Lower lobe of right lung (tissue), 2 donors: ENCODE measurements around the gene NUP50. TPM values are rescaled to one million over a fixed set of nuclear protein-coding genes. Genes with fewer than 3 reads are reported as not detected.
A peak's percentile ranks its signal among the peaks of the same experiment; 100 is the strongest.

ENCODE experiments used
- ATAC-seq, 2 donors: fragments of 200-7000 bp; cut with Tn5 transposase; one replicate each; pipeline ENCODE4 v1.9.1; 2020 to 2022; ENCODE audit warnings: mild to moderate bottlenecking in 2 of 2, moderate library complexity in 2 of 2
- DNase-seq: peaks from one replicate; pipeline ENCODE4 v3.0.0-alpha.2; 2020
- H3K27ac ChIP-seq: fragments of 200-600 bp; one replicate; pipeline ENCODE4 v1.8.0; 2022
- H3K27me3 ChIP-seq: fragments of 200-600 bp; one replicate; pipeline ENCODE4 v1.8.0; 2022; ENCODE audit warnings: low read depth
- H3K36me3 ChIP-seq: fragments of 200-600 bp; one replicate; pipeline ENCODE4 v1.8.0; 2022; ENCODE audit warnings: mild to moderate bottlenecking
- H3K4me1 ChIP-seq: fragments of 200-600 bp; one replicate; pipeline ENCODE4 v1.8.0; 2022
- H3K4me3 ChIP-seq: fragments of 200-600 bp; one replicate; pipeline ENCODE4 v1.8.0; 2022; ENCODE audit warnings: mild to moderate bottlenecking
- H3K9me3 ChIP-seq: fragments of 200-600 bp; one replicate; pipeline ENCODE4 v1.8.0; 2022
- intact Hi-C: fragments of 100-400 bp; cut with DNase I; formaldehyde crosslinking; loops from one replicate; pipeline ENCODE4 v1.11.0; 2022
- total RNA-seq: library from RNA; stranded (reverse); fragmentation: NEBNext Ultra II Directional; extraction: Animal tissue kit (Norgen Biotek cat#: 25700); gene quantifications from one replicate; pipeline ENCODE4 v1.2.1, GENCODE V29; 2021
- TF ChIP-seq, protein P1 (sequence below): fragments of 200-600 bp; IDR thresholded peaks from one replicate; pipeline ENCODE4 v1.8.0; 2022; ENCODE audit warnings: antibody characterized with exemption, mild to moderate bottlenecking
- donor health status: DM: no; HTN: yes; CAD: no; lungs with severe emphysema.

NUP50 gene
- total RNA-seq, 1 donor from 2014 or later = 49.5 TPM

DNA sequence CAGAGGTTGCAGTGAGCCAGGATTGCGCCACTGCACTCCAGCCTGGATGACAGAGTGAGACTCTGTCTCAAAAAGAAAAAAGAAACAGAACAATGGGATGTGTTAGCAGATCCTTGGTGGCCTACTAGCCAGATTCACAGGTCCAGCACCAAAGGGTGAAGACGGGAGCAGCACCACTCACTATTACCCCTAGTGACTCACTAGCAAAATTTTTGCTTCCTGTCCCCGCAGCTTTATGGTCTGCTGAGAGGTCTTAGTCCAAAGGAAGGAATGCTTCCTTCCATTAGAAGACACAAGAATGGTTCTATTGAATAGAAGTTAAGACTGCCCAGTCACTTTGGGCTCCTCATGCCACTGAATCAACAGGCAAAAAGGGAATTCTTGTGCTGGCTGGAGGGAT, 35.9 kb upstream of the NUP50 start:
- TF ChIP-seq, protein P1, sequence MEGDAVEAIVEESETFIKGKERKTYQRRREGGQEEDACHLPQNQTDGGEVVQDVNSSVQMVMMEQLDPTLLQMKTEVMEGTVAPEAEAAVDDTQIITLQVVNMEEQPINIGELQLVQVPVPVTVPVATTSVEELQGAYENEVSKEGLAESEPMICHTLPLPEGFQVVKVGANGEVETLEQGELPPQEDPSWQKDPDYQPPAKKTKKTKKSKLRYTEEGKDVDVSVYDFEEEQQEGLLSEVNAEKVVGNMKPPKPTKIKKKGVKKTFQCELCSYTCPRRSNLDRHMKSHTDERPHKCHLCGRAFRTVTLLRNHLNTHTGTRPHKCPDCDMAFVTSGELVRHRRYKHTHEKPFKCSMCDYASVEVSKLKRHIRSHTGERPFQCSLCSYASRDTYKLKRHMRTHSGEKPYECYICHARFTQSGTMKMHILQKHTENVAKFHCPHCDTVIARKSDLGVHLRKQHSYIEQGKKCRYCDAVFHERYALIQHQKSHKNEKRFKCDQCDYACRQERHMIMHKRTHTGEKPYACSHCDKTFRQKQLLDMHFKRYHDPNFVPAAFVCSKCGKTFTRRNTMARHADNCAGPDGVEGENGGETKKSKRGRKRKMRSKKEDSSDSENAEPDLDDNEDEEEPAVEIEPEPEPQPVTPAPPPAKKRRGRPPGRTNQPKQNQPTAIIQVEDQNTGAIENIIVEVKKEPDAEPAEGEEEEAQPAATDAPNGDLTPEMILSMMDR = no peak
- peaks cover 12% of the 10 kb centered on the region for H3K27me3 ChIP-seq
- H3K36me3 ChIP-seq = peaks cover 3% of the 10 kb centered on the region
- no peaks in the 10 kb centered on the region for H3K9me3 ChIP-seq
- intact Hi-C loops = no loop called here
- no peak overlapping the region for H3K4me3 ChIP-seq
- no peaks in the 10 kb centered on the region for H3K4me1 ChIP-seq
- H3K27ac ChIP-seq = no peak overlapping the region
- ATAC-seq = no peak
- DNase-seq = no peak

DNA sequence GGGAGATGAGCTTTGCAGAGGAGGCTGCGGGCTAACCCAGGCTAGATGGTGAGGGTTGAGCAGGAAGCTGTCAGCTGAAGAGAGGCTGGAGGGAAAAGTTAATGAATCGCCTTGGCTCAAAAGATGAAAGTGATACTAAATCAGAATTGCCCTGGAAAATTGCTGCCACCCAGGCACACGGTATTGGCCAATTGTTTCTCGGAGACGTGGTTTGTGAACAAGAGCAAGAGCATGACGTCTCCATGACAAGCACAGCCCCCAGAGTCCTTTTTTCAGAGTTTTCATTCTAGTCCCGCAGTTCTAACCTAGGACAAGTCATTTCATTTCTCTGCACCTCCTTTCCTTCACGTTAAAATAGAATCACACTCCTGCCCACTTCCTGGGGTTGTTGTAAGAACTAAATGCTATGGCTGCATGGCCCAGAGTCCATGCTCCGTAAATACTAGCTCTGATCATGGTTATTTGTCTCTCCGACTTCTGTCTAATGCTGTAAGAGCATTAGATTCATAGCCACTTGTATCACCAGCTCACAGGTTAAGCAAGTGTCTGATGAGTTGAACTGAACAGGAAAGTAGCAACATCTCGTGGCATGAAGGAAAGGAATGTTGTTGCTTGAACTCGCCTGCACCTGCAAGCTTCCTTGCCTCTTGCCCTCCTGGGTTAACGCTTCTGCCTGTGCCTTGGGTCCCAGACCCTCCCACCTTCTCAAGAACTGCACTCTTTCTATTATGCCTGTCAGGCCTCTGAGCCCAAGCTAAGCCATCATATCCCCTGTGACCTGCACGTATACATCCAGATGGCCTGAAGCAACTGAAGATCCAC, 33.8 kb upstream of the NUP50 start:
- Histone ChIP-seq H3K9me3 (peaks cover 7% of the 10 kb centered on the region), H3K4me1 (no peaks in the 10 kb centered on the region), H3K27me3 (peaks cover 6% of the 10 kb centered on the region), H3K4me3 (no peak overlapping the region), H3K27ac (no peak overlapping the region), H3K36me3 (peaks cover 12% of the 10 kb centered on the region)
- ATAC-seq (peak in 1 of 2 donors; percentile 13), DNase-seq (no peak)
- intact Hi-C loops = no loop called here
- TF ChIP-seq, protein P1 = no peak

DNA sequence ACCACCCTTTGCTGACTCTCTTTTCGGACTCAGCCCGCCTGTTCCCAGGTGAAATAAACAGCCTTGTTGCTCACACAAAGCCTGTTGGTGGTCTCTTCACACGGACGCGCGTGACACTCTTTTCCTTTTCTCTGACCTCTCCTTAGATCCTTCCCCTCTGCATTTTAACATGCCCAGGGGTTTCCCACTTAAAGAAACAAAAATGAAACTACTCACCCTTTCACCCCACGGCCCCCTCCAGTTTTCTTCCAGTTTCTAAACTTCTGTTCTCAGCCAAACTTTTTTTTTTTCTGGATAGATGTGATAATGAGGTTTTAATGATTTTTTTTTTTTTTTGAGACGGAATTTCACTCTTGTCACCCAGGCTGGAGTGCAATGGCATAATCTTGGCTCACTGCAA, 32.8 kb upstream of the NUP50 start:
- no peak for ATAC-seq

DNA sequence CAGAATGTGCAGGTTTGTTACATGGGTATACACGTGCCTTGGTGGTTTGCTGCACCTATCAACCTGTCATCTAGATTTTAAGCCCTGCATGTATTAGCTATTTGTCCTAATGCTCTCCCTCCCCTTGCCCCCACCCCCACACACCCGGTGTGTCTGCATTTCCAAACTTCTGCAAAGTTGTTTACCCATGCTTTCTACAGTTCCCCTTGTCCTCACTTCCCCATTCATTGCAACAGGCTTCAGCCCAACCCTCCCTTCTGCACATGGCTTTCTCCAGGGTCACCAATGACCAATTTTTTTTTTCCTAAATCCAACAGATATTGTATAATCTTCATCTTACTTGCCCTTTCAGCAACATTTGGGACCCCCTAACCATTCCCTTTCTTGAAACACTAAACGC, 32.0 kb upstream of the NUP50 start:
- no peak overlapping the region for H3K27ac ChIP-seq
- ATAC-seq (peak; percentile 79 to 90), DNase-seq (peak; percentile 63)
- H3K36me3 ChIP-seq = peaks cover 12% of the 10 kb centered on the region
- H3K4me3 ChIP-seq = no peak overlapping the region
- H3K9me3 ChIP-seq = peaks cover 7% of the 10 kb centered on the region
- TF ChIP-seq, protein P1 = no peak
- H3K27me3 ChIP-seq = no peaks in the 10 kb centered on the region
- H3K4me1 ChIP-seq = no peaks in the 10 kb centered on the region
- intact Hi-C loops = no loop called here

More for the DNA sequence above, 32.8 kb upstream of the NUP50 start:
- intact Hi-C loops = no loop called here
- TF ChIP-seq, protein P1 = no peak
- H3K4me3 ChIP-seq = no peak overlapping the region
- H3K9me3 ChIP-seq = peaks cover 7% of the 10 kb centered on the region
- peaks cover 12% of the 10 kb centered on the region for H3K36me3 ChIP-seq
- no peak overlapping the region for H3K27ac ChIP-seq
- no peak for DNase-seq
- H3K27me3 ChIP-seq = no peaks in the 10 kb centered on the region
- H3K4me1 ChIP-seq = no peaks in the 10 kb centered on the region

DNA sequence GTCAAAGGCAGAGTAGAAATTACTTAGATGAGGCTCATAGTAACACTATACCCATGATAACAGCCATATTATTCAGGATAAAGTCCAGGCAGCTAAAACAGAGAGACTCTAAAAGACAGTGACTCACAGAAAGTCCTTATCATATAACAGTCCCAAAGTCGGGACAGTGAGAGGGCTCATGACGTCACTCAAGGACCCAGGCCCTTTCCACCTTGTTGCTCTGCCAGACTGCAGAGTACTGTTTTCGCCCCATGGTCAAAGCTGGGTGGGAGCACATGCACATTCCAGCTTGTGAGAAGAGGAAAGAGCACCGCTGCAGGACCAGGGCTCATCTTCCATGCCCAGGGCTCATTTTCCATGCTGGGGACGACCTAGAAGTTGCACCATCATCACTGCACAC, 29.4 kb upstream of the NUP50 start:
- ATAC-seq (no peak), DNase-seq (no peak)
- Histone ChIP-seq H3K4me3 (no peak overlapping the region), H3K27me3 (no peaks in the 10 kb centered on the region), H3K27ac (no peak overlapping the region), H3K9me3 (peaks cover 7% of the 10 kb centered on the region), H3K36me3 (peaks cover 16% of the 10 kb centered on the region), H3K4me1 (no peaks in the 10 kb centered on the region)
- intact Hi-C loops = no loop called here
- TF ChIP-seq, protein P1 = no peak
